ENCODE data around the gene CYP2S1. TPM values are rescaled to one million over a fixed set of nuclear protein-coding genes. Genes with fewer than 3 reads are reported as not detected.

Gene CYP2S1
- total RNA-seq, 1 experiment from 2014 or later, result not detected

DNA sequence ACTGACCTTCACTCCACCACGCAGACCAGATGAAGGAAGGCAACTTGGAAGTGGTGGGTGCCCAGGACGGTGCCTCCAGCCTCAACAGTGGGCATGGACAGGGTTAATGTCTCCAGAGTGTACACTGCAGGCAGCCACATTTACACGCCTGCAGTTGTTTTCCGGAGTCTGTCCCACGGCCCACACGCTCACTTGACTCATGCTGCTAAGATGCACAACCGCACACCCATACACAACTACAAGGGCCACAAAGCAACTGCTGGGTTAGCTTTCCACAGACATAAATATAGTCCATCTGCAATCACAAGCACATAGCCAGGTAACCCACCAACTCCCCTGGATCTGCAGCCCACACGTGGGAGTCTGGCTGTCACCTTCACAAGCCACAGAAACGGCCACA is 13.4 kb downstream of the CYP2S1 start:
- Histone ChIP-seq H4K20me1 (ENCODE audit: insufficient read depth, low read depth, low read length) (no peaks in the 10 kb centered on the region), H3K79me2 (ENCODE audit: low read length) (no peaks in the 10 kb centered on the region), H3K4me3 (ENCODE audit: low read length) (no peak overlapping the region), H3K9me3 (ENCODE audit: low read length) (no peaks in the 10 kb centered on the region), H3K4me2 (ENCODE audit: low read depth, low read length, poor library complexity, severe bottlenecking) (no peak overlapping the region), H3K27ac (ENCODE audit: low read length) (no peak overlapping the region), H2AFZ (ENCODE audit: low read length) (no peak overlapping the region), H3K4me1 (ENCODE audit: low read length) (no peaks in the 10 kb centered on the region), H3K9ac (ENCODE audit: low read length) (no peak overlapping the region), H3K36me3 (ENCODE audit: insufficient read depth, low read length) (no peaks in the 10 kb centered on the region), H3K9me2 (replicated peaks; ENCODE audit: insufficient read depth, low read length) (no peaks in the 10 kb centered on the region), H3K27me3 (ENCODE audit: low read length) (no peaks in the 10 kb centered on the region)
- DNase-seq, result no peak

GRCh38 chr19:41206926-41207750 is 14.1 kb downstream of the CYP2S1 start:
- no peaks in the 10 kb centered on the region for H3K9me3 ChIP-seq (ENCODE audit: low read length)
- H3K27me3 ChIP-seq (ENCODE audit: low read length), result no peaks in the 10 kb centered on the region
- no peak for DNase-seq
- no peaks in the 10 kb centered on the region for H3K36me3 ChIP-seq (ENCODE audit: insufficient read depth, low read length)
- H3K27ac ChIP-seq (ENCODE audit: low read length), result no peak overlapping the region
- H3K79me2 ChIP-seq (ENCODE audit: low read length), result no peaks in the 10 kb centered on the region
- H3K4me3 ChIP-seq (ENCODE audit: low read length), result no peak overlapping the region
- H3K4me1 ChIP-seq (ENCODE audit: low read length), result no peaks in the 10 kb centered on the region
- no peaks in the 10 kb centered on the region for H4K20me1 ChIP-seq (ENCODE audit: insufficient read depth, low read depth, low read length)
- H2AFZ ChIP-seq (ENCODE audit: low read length), result no peak overlapping the region
- H3K4me2 ChIP-seq (ENCODE audit: low read depth, low read length, poor library complexity, severe bottlenecking), result no peak overlapping the region
- no peaks in the 10 kb centered on the region for H3K9me2 ChIP-seq (replicated peaks; ENCODE audit: insufficient read depth, low read length)
- H3K9ac ChIP-seq (ENCODE audit: low read length), result no peak overlapping the region

DNA sequence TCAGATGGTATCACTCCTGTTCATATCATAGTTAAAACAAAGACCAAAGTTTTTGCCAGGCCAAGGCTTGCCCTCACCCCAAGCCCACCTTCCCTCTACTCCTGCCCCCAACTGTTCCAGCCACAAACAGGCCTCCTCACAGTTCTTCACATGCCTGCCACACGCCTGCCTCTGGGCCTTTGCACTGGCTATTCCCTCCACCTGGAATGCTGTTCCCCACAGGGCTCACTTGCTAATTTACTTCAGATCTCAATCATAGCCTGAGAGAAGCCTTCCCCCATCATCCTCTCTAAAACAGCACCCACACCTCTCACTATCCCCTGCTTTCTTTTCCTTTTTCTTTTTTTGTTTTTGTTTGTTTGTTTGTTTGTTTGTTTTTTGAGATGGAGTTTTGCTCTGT is 21.1 kb downstream of the CYP2S1 start:
- H3K36me3 ChIP-seq (ENCODE audit: insufficient read depth, low read length), result no peaks in the 10 kb centered on the region
- no peaks in the 10 kb centered on the region for H3K4me1 ChIP-seq (ENCODE audit: low read length)
- H3K27ac ChIP-seq (ENCODE audit: low read length), result no peak overlapping the region
- no peaks in the 10 kb centered on the region for H3K9me3 ChIP-seq (ENCODE audit: low read length)
- no peak for DNase-seq
- H3K4me2 ChIP-seq (ENCODE audit: low read depth, low read length, poor library complexity, severe bottlenecking), result no peak overlapping the region
- H3K27me3 ChIP-seq (ENCODE audit: low read length), result no peaks in the 10 kb centered on the region
- H4K20me1 ChIP-seq (ENCODE audit: insufficient read depth, low read depth, low read length), result no peaks in the 10 kb centered on the region
- no peak overlapping the region for H2AFZ ChIP-seq (ENCODE audit: low read length)
- no peaks in the 10 kb centered on the region for H3K9me2 ChIP-seq (replicated peaks; ENCODE audit: insufficient read depth, low read length)
- H3K9ac ChIP-seq (ENCODE audit: low read length), result no peak overlapping the region
- H3K4me3 ChIP-seq (ENCODE audit: low read length), result no peak overlapping the region
- H3K79me2 ChIP-seq (ENCODE audit: low read length), result no peaks in the 10 kb centered on the region

GRCh38 chr19:41217741-41218140 is 24.7 kb downstream of the CYP2S1 start:
- no peak overlapping the region for H2AFZ ChIP-seq (ENCODE audit: low read length)
- H3K4me3 ChIP-seq (ENCODE audit: low read length), result no peak overlapping the region
- no peaks in the 10 kb centered on the region for H3K27me3 ChIP-seq (ENCODE audit: low read length)
- H4K20me1 ChIP-seq (ENCODE audit: insufficient read depth, low read depth, low read length), result no peaks in the 10 kb centered on the region
- H3K79me2 ChIP-seq (ENCODE audit: low read length), result no peaks in the 10 kb centered on the region
- no peaks in the 10 kb centered on the region for H3K36me3 ChIP-seq (ENCODE audit: insufficient read depth, low read length)
- no peak for DNase-seq
- H3K27ac ChIP-seq (ENCODE audit: low read length), result no peak overlapping the region
- no peaks in the 10 kb centered on the region for H3K9me2 ChIP-seq (replicated peaks; ENCODE audit: insufficient read depth, low read length)
- H3K9ac ChIP-seq (ENCODE audit: low read length), result no peak overlapping the region
- no peaks in the 10 kb centered on the region for H3K9me3 ChIP-seq (ENCODE audit: low read length)
- no peaks in the 10 kb centered on the region for H3K4me1 ChIP-seq (ENCODE audit: low read length)
- no peak overlapping the region for H3K4me2 ChIP-seq (ENCODE audit: low read depth, low read length, poor library complexity, severe bottlenecking)

DNA sequence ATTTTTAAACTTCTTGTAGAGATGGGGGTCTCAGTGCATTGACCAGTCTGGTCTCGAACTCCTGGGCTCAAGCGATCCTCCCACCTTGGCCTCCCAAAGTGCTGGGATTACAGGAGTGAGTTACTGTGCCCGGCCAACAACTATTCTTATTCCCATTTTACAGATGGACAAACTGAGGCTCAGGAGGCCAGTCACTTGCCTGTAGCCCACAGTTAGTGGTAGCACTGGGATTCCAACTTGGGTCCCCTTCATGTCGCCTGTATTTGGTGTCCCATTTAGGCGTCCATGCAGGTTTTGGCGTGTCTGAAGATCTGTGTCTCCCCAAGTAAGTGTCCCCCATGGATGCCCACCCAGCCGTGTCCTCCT is 25.2 kb downstream of the CYP2S1 start:
- Histone ChIP-seq H3K9me2 (replicated peaks; ENCODE audit: insufficient read depth, low read length) (no peaks in the 10 kb centered on the region), H4K20me1 (ENCODE audit: insufficient read depth, low read depth, low read length) (no peaks in the 10 kb centered on the region), H3K27ac (ENCODE audit: low read length) (no peak overlapping the region), H3K27me3 (ENCODE audit: low read length) (no peaks in the 10 kb centered on the region), H3K4me3 (ENCODE audit: low read length) (no peak overlapping the region), H3K9ac (ENCODE audit: low read length) (no peak overlapping the region), H3K36me3 (ENCODE audit: insufficient read depth, low read length) (no peaks in the 10 kb centered on the region), H3K79me2 (ENCODE audit: low read length) (no peaks in the 10 kb centered on the region), H3K9me3 (ENCODE audit: low read length) (no peaks in the 10 kb centered on the region), H2AFZ (ENCODE audit: low read length) (no peak overlapping the region), H3K4me1 (ENCODE audit: low read length) (no peaks in the 10 kb centered on the region), H3K4me2 (ENCODE audit: low read depth, low read length, poor library complexity, severe bottlenecking) (no peak overlapping the region)
- no peak for DNase-seq

DNA sequence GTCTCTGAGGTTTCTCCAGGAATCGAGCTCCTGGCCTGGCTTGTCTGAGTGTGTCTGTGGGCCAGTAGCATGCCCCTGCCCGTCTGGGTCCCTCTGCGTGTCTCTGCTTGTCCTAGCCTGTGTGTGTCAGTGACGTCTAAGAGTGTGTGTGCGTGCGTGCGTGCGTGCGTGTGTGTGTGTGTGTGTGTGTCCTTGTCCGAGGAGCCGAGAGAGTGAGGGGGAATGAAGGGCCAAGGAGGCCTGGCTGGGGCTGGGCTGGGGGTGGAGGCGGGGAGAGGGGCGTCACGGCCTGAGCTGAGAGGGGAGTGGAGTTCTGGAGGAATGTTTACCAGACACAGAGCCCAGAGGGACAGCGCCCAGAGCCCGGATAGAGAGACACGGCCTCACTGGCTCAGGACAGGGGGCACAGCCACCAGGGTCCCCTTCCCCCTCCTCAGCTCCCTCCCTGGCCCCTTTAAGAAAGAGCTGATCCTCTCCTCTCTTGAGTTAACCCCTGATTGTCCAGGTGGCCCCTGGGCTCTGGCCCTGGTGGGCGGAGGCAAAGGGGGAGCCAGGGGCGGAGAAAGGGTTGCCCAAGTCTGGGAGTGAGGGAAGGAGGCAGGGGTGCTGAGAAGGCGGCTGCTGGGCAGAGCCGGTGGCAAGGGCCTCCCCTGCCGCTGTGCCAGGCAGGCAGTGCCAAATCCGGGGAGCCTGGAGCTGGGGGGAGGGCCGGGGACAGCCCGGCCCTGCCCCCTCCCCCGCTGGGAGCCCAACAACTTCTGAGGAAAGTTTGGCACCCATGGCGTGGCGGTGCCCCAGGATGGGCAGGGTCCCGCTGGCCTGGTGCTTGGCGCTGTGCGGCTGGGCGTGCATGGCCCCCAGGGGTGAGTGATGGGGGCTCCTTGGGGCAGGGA is 25.8 kb downstream of the CYP2S1 start, which contains the start of gene AXL:
Gene AXL, plus strand, starts transcription at position 609 of the 893 bp plus-strand sequence. Its CDS starts 170 bp downstream, at position 779.
- Histone ChIP-seq H3K4me3 (ENCODE audit: low read length) (no peak within 1 kb of the TSS), H3K4me2 (ENCODE audit: low read depth, low read length, poor library complexity, severe bottlenecking) (no peak within 1 kb of the TSS), H3K9ac (ENCODE audit: low read length) (no peak within 1 kb of the TSS), H4K20me1 (ENCODE audit: insufficient read depth, low read depth, low read length) (no peaks in the 10 kb centered on the region), H3K79me2 (ENCODE audit: low read length) (no peaks in the 10 kb centered on the region), H3K4me1 (ENCODE audit: low read length) (no peaks in the 10 kb centered on the region), H3K9me2 (replicated peaks; ENCODE audit: insufficient read depth, low read length) (no peaks in the 10 kb centered on the region), H3K27ac (ENCODE audit: low read length) (no peak within 1 kb of the TSS), H3K36me3 (ENCODE audit: insufficient read depth, low read length) (no peaks in the 10 kb centered on the region), H2AFZ (ENCODE audit: low read length) (no peak within 1 kb of the TSS), H3K27me3 (ENCODE audit: low read length) (no peaks in the 10 kb centered on the region), H3K9me3 (ENCODE audit: low read length) (no peaks in the 10 kb centered on the region)
- DNase-seq, result no peak

DNA sequence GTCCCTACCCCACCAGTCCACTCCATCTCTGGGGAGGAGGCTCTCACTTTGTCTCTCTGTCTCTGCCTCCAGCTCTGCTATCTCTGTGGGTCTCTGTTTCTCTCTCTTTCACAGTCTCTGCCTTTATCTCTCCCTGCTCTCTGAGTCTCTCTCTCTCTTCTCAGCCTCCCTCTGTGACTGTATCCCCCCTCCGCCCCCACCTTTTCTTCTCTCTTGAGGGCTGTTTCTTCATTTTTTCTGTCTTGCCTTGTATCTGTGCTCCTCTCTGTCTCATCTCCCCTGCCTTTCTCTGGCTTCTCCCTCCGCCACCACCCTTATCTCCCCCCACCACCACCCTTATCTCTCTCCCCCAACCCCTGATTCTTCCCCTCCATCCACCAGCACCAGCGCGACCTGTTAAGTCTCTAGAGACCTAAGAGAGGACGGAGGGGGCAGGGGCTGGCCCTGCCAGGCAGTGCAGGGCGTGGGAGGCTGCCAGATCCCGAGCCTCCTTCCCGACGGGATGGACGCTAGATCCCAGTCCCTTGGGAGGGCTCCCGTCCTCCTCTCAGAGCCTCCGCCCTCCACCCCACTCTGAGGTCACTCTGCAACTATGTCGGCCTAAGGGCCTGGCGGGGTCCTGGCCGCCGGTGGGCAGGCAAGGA is 27.0 kb downstream of the CYP2S1 start:
- H4K20me1 ChIP-seq (ENCODE audit: insufficient read depth, low read depth, low read length), result no peaks in the 10 kb centered on the region
- H3K79me2 ChIP-seq (ENCODE audit: low read length), result no peaks in the 10 kb centered on the region
- no peak overlapping the region for H3K9ac ChIP-seq (ENCODE audit: low read length)
- no peaks in the 10 kb centered on the region for H3K36me3 ChIP-seq (ENCODE audit: insufficient read depth, low read length)
- H3K27me3 ChIP-seq (ENCODE audit: low read length), result no peaks in the 10 kb centered on the region
- H3K4me2 ChIP-seq (ENCODE audit: low read depth, low read length, poor library complexity, severe bottlenecking), result no peak overlapping the region
- no peak overlapping the region for H3K27ac ChIP-seq (ENCODE audit: low read length)
- no peaks in the 10 kb centered on the region for H3K9me2 ChIP-seq (replicated peaks; ENCODE audit: insufficient read depth, low read length)
- H3K9me3 ChIP-seq (ENCODE audit: low read length), result no peaks in the 10 kb centered on the region
- H3K4me3 ChIP-seq (ENCODE audit: low read length), result no peak overlapping the region
- no peak overlapping the region for H2AFZ ChIP-seq (ENCODE audit: low read length)
- DNase-seq, result no peak
- no peaks in the 10 kb centered on the region for H3K4me1 ChIP-seq (ENCODE audit: low read length)

- no peak overlapping the region for H3K27ac ChIP-seq (ENCODE audit: low read length)
- no peaks in the 10 kb centered on the region for H3K9me3 ChIP-seq (ENCODE audit: low read length)
- H2AFZ ChIP-seq (ENCODE audit: low read length), result no peak overlapping the region
- H3K36me3 ChIP-seq (ENCODE audit: insufficient read depth, low read length), result no peaks in the 10 kb centered on the region
- no peak overlapping the region for H3K9ac ChIP-seq (ENCODE audit: low read length)
- H3K4me1 ChIP-seq (ENCODE audit: low read length), result no peaks in the 10 kb centered on the region
- H3K9me2 ChIP-seq (replicated peaks; ENCODE audit: insufficient read depth, low read length), result no peaks in the 10 kb centered on the region
- no peaks in the 10 kb centered on the region for H4K20me1 ChIP-seq (ENCODE audit: insufficient read depth, low read depth, low read length)
- H3K4me2 ChIP-seq (ENCODE audit: low read depth, low read length, poor library complexity, severe bottlenecking), result no peak overlapping the region
- H3K79me2 ChIP-seq (ENCODE audit: low read length), result no peaks in the 10 kb centered on the region
- no peaks in the 10 kb centered on the region for H3K27me3 ChIP-seq (ENCODE audit: low read length)
- DNase-seq, result no peak
- no peak overlapping the region for H3K4me3 ChIP-seq (ENCODE audit: low read length)
Measured at GRCh38 chr19:41220811-41221210, 27.8 kb downstream of the CYP2S1 start.
